Cardiac atrium fibroblast (primary cell): ENCODE measurements around the gene C17orf75. TPM values are rescaled to one million over a fixed set of nuclear protein-coding genes. Genes with fewer than 3 reads are reported as not detected.

Experiments
- total RNA-seq: library from RNA; depleted of rRNA; stranded (reverse); fragments of >200 nt; gene quantifications from 2 replicates; pipeline ENCODE4 v1.2.3, GENCODE V29; 2015

The C17orf75 gene, protein sequence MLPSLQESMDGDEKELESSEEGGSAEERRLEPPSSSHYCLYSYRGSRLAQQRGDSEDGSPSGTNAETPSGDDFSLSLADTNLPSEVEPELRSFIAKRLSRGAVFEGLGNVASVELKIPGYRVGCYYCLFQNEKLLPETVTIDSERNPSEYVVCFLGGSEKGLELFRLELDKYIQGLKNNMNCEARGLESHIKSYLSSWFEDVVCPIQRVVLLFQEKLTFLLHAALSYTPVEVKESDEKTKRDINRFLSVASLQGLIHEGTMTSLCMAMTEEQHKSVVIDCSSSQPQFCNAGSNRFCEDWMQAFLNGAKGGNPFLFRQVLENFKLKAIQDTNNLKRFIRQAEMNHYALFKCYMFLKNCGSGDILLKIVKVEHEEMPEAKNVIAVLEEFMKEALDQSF
- total RNA-seq: 4.7 and 10.3 TPM in 2 replicates

DNA sequence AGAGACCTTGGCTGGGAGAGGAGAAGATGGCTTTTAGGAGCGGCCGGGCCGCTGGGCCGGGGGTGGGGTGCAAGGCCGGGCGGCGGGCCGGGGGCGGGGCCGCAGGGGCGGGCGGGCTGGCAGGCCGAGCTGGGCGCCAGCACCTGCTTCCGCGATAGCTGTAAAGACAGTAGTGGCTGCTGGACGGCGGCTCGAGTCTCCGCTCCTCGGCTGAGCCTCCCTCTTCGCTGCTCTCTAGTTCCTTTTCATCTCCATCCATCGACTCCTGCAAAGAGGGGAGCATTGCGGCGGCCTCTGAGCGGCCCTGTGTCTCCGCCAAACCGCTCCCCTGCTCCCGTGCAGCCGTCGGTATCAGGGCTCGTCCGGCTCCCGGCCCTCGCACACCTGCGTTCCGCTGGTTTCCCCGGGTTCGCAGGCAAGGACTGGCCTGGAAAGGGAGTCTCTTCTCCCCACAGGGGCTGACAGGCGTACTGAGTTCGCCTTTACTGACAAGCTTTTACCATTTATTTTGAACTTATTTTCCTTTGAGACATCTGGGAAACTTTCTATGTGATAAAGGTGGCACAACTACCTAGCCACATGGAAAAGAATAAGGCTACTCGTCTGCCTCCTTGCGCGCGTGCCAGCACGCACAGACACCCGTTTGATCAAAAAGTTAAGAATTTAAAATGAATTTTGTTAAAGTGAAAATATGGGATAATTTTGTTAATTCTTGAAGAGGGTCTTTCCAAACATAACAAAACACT, at the start of gene C17orf75:
C17orf75 (minus strand) TSS at position 317 of the 746 bp plus-strand sequence; CDS start at position 283, 34 bp downstream.

DNA sequence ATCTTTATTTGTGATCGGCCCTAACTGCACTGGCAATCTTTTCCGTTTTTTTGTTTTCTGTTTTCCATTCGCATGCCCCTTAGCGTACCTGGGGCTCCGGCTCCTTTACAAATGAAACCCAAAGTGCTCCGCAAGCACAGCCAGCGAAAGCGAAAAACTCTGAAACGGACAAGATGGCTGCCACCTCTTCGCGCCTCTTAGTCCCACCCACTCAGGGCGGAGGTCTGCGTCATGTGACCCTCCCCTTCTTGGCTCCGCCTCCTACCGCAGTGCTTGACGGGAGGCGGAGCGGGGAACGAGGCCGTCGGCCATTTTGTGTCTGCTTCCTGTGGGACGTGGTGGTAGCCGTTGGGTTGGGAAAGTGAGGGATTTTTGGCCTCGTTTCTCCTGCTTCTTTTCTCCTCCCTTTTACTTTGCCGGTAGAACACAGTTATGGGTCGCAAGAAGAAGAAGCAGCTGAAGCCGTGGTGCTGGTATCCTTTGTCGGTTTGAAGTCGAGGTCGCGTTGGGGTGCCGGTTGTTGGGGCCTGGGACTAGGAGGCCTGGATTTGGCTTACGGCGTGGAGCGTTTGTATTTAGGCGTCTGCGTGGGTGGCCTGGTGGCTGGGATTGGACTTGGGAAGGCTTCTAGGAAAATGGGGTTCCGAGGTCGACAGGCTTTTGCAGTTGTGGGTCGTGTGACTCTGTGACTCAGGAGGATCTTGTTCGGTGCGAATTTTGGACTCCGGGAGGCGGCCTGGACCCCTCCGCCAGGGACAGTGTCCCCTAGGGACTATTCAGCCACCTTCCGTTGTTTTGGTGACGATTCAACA, 8.1 kb upstream of the C17orf75 start, which contains the start of gene ZNF207:
ZNF207 (plus strand) TSS at position 304 of the 812 bp plus-strand sequence; CDS start at position 433, 129 bp downstream.

Other genes starting within 250 kb of the C17orf75 start
- 26.4 and 30.0 TPM in 2 replicates for gene RHOT1, start 199.7 kb downstream of the C17orf75 start, total RNA-seq
- not detected in 2 replicates for gene RHBDL3, start 76.3 kb downstream of the C17orf75 start, total RNA-seq
- gene ZNF207, start 8.0 kb upstream of the C17orf75 start, total RNA-seq: 91.7 and 101 TPM in 2 replicates
- gene PSMD11, start 102.3 kb upstream of the C17orf75 start, total RNA-seq: 44.4 and 51.2 TPM in 2 replicates
- 1.3 and 1.5 TPM in 2 replicates for gene CDK5R1, start 144.8 kb upstream of the C17orf75 start, total RNA-seq